Skin of body (tissue), 2 donors: ENCODE data around the gene TTLL8. TPM values are rescaled to one million over a fixed set of nuclear protein-coding genes. Genes with fewer than 3 reads are reported as not detected.

Experiments
- DNase-seq: peaks from one replicate; lab custom pipeline; 2025; lab: John Stamatoyannopoulos, UW
- total RNA-seq: library from RNA; depleted of rRNA; stranded (reverse); fragments of >200 nt; gene quantifications from one replicate; pipeline ENCODE4 v1.2.3, GENCODE V29; 2014

Gene TTLL8
- total RNA-seq, 1 donor from 2014 or later, result not detected

- no peak for DNase-seq
Measured at GRCh38 chr22:49969751-49970527, 88.2 kb downstream of the TTLL8 start.

GRCh38 chr22:49968831-49969661, 89.1 kb downstream of the TTLL8 start:
- DNase-seq, result no peak

Other genes starting within 250 kb of the TTLL8 start
- 33.7 TPM for gene BRD1, start 230.4 kb downstream of the TTLL8 start, total RNA-seq
- gene ZBED4, start 204.5 kb downstream of the TTLL8 start, total RNA-seq, result 9.1 TPM
- 7.9 TPM for gene ALG12, start 139.9 kb downstream of the TTLL8 start, total RNA-seq
- gene CRELD2, start 139.7 kb downstream of the TTLL8 start, total RNA-seq, result 17.5 TPM
- gene PIM3, start 97.5 kb downstream of the TTLL8 start, total RNA-seq, result 48.5 TPM
- not detected for gene IL17REL, start 45.5 kb downstream of the TTLL8 start, total RNA-seq
- gene MLC1, start 27.1 kb upstream of the TTLL8 start, total RNA-seq, result 3.1 TPM
- 3.0 TPM for gene MOV10L1, start 31.7 kb upstream of the TTLL8 start, total RNA-seq
- gene PANX2, start 112.4 kb upstream of the TTLL8 start, total RNA-seq, result 0.30 TPM
- 10.8 TPM for gene TRABD, start 127.6 kb upstream of the TTLL8 start, total RNA-seq
- gene SELENOO, start 142.7 kb upstream of the TTLL8 start, total RNA-seq, result 10.7 TPM
- gene TUBGCP6, start 186.7 kb upstream of the TTLL8 start, total RNA-seq, result 23.5 TPM
- gene HDAC10, start 193.0 kb upstream of the TTLL8 start, total RNA-seq, result 13.1 TPM
- 8.8 TPM for gene MAPK12, start 203.4 kb upstream of the TTLL8 start, total RNA-seq
- 5.2 TPM for gene MAPK11, start 212.1 kb upstream of the TTLL8 start, total RNA-seq
- gene PLXNB2, start 249.3 kb upstream of the TTLL8 start, total RNA-seq, result 68.8 TPM